ENCODE measurements around the gene FBXO11.
A peak's percentile ranks its signal among the peaks of the same experiment; 100 is the strongest.

The FBXO11 gene

DNA sequence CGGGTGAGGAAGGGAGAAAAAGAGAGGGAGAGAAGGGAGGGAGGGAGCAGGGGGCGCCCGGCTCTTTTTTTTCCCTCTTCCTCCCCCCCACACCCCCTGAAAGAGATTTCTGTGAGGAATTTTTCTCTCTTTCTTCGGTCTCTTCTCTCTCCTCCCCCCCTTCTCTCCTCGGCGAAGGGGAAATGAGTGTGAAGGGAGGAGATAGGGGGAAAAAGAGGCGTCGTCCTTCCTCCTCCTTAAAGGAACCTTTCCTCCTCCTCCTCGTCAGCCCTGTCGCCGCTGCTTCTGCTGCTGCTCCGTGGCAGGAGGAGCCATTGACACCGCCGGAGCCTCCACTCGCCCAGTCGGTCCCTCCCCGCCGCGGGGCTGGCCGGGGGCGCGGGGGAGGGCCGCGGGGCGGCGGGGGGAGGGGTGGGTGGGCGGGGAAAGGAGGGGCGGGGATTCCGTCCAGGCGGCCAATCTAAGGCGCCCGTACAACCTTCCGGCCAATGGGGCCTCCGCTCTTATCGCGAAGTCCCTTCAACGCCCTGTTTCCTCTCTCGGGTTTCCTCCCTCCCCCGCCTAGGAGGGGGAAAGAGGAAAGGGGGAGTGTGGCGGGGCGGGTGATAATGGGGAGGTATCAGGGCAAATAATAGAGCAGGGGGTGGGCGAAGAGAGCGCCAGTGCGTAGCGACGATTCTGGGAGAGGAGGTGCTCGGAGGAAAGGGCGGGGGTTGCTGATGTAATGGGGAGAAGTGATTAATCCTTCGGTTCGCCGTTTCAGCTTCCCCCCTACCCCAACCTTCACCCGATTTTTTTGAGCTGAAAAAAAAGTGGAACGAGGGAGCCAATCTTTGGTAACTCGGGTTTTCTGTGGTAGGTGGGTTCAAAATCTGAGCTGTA is at the start of gene FBXO11:
FBXO11 (minus strand) TSS at position 342 of the 882 bp plus-strand sequence. CDS start 778 bp downstream, outside the sequence.
- DNase-seq (ENCODE audit: low read depth): peak; percentile 94
- TF ChIP-seq, protein P1, sequence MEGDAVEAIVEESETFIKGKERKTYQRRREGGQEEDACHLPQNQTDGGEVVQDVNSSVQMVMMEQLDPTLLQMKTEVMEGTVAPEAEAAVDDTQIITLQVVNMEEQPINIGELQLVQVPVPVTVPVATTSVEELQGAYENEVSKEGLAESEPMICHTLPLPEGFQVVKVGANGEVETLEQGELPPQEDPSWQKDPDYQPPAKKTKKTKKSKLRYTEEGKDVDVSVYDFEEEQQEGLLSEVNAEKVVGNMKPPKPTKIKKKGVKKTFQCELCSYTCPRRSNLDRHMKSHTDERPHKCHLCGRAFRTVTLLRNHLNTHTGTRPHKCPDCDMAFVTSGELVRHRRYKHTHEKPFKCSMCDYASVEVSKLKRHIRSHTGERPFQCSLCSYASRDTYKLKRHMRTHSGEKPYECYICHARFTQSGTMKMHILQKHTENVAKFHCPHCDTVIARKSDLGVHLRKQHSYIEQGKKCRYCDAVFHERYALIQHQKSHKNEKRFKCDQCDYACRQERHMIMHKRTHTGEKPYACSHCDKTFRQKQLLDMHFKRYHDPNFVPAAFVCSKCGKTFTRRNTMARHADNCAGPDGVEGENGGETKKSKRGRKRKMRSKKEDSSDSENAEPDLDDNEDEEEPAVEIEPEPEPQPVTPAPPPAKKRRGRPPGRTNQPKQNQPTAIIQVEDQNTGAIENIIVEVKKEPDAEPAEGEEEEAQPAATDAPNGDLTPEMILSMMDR (conservative IDR thresholded peaks at IDR 0.05; ENCODE audit: low read depth, low read length): no peak
- H3K4me3 ChIP-seq (ENCODE audit: low read length): peak within 1 kb of the TSS; percentile 93

DNA sequence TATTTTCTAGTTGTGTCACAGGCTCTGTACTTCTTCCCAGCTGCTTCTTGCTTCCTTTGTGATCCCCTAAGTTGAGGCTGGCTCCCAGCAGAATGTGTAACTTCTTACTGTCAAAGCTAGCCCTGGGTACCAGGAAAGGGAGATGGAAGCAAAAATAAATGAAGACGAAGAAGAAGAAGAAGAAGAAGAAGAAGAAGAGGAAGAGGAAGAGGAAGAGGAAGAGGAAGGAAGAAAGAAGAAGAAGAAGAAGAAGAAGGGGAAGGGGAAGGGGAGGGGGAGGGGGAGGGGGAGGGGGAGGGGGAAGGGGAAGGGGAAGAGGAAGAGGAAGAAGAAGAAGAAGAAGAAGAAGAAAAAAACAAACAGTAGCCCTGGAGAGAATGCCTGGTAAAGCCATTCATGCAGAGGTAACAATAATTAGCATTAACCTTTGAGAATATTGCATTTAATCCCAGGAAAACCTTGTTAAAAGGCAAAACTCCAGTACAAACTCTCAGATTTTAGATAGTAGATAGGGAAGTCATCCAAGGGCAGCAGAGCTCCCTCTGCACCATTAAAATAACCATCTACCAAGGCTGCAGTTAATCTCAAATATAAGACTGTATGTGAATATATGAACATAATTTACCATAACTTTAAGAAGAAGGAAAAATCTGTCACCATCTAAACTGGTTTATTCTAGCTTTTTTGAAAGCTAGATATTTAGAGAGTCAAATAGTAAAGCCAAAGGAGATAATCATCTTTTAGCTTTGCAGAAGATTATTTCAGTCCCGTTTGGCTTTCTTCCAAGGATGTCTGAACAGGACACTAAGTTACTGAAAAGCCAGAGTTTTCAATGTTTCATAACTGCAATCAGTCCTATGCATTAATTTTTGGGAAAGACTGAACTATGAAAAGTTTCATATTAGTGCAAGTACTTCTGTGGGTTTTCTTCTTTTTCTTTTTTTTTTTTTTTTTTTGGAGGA is 44.3 kb upstream of the FBXO11 start:
- H3K4me3 ChIP-seq (ENCODE audit: low read length): no peak overlapping the region
- TF ChIP-seq, protein P1 (conservative IDR thresholded peaks at IDR 0.05; ENCODE audit: low read depth, low read length): no peak
- no peak for DNase-seq (ENCODE audit: low read depth)

DNA sequence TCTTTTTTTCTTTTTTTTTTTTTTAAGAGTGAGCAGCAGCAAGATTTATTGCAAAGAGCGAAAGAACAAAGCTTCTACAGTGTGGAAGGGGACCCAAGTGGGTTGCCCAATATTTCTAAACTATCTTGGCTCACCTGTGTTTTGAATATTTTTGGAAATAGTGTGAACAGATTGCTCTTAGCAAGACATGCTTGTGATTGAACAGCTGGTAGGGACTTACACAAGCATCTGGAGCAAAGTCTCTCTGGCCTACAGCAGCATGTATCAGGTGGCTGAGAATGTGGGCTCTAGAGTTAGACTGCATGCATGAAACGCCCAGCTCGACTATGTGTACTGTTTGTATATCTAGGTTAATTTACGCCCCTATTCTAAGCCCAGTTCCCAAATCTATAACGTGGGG is 40.3 kb upstream of the FBXO11 start:
- TF ChIP-seq, protein P1 (conservative IDR thresholded peaks at IDR 0.05; ENCODE audit: low read depth, low read length): no peak
- no peak for DNase-seq (ENCODE audit: low read depth)

DNA sequence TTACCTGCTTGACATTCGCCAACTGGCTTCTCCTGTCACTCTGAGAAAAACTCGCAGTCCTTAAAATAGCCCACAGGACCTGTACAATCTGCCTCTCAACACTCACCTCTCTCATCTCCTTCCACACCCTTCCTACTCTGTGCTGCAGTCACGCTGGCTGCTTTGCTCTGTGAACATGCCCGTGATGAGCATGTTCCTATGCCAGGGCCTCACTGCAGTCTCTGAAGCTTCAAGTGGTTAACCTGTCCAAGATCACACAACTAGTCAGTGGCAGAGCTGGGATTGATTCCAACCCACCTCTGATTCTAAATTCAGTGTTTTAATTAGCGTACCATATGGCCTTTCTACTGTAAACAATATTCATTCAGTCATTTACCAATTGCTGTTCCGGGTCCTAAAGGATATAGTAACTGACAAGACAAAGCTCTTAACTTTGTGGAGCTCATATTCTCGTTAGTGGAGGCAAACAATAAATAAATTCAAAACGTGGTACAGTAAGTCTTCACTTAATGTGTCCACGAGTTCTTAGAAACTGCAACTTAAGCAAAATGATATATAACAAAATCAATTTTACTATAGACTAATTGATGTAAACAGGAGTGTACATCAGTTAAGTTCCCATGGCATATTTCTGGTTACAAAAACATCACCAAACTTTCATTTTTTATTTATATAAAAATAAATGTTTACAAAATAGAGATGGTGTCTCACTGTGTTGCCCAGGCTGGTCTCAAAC is 38.9 kb upstream of the FBXO11 start:
- TF ChIP-seq, protein P1 (conservative IDR thresholded peaks at IDR 0.05; ENCODE audit: low read depth, low read length): no peak
- DNase-seq (ENCODE audit: low read depth): no peak
- H3K4me3 ChIP-seq (ENCODE audit: low read length): no peak overlapping the region

More for the DNA sequence above, 40.3 kb upstream of the FBXO11 start:
- no peak overlapping the region for H3K4me3 ChIP-seq (ENCODE audit: low read length)

DNA sequence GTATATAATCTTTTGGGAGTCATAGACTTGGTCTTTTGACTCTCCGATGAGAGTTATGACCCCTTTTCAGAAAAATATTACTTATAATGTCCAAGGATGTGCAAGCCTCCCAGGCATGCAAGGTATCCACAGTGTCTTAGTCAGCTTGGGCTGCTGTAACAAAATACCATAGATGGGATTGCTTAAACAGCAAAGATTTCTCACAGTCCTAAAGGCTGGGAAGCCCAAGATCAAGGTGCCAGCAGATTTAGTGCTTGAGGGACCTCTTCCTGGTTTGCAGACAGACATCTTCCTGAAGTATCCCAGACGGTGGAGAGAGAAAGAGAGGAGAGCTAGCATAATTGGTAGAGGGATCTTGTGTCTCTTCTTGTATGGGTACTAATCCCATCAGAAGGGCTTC is 35.6 kb upstream of the FBXO11 start:
- no peak for DNase-seq (ENCODE audit: low read depth)
- TF ChIP-seq, protein P1 (conservative IDR thresholded peaks at IDR 0.05; ENCODE audit: low read depth, low read length): no peak
- H3K4me3 ChIP-seq (ENCODE audit: low read length): no peak overlapping the region

DNA sequence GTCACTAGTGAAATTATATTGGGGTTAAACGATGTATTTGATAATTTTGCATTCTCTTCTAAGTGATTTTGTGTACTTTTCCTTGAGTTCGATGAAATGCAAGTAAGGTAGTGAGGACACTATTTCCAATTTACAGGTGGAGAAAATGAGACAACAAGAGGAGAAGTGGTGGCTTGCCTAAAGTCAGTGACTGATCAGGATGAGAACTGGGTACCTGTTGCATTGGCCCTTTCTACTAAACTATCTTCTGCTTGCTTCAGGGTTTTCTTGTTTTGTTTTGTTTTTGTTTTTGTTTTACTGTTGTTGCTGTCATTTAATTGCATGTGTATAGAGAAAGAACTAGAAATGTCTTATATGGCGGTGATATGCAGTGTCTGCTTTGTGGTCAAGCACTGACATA is 31.4 kb upstream of the FBXO11 start:
- DNase-seq (ENCODE audit: low read depth): no peak
- no peak overlapping the region for H3K4me3 ChIP-seq (ENCODE audit: low read length)
- TF ChIP-seq, protein P1 (conservative IDR thresholded peaks at IDR 0.05; ENCODE audit: low read depth, low read length): no peak
